ENCODE data around the gene MDGA2.
"Not testable (repeated sequence)": the region's sequence is repeated elsewhere in the genome, so short reads cannot be mapped to it uniquely, and the experiment has no call there.

Gene MDGA2

DNA sequence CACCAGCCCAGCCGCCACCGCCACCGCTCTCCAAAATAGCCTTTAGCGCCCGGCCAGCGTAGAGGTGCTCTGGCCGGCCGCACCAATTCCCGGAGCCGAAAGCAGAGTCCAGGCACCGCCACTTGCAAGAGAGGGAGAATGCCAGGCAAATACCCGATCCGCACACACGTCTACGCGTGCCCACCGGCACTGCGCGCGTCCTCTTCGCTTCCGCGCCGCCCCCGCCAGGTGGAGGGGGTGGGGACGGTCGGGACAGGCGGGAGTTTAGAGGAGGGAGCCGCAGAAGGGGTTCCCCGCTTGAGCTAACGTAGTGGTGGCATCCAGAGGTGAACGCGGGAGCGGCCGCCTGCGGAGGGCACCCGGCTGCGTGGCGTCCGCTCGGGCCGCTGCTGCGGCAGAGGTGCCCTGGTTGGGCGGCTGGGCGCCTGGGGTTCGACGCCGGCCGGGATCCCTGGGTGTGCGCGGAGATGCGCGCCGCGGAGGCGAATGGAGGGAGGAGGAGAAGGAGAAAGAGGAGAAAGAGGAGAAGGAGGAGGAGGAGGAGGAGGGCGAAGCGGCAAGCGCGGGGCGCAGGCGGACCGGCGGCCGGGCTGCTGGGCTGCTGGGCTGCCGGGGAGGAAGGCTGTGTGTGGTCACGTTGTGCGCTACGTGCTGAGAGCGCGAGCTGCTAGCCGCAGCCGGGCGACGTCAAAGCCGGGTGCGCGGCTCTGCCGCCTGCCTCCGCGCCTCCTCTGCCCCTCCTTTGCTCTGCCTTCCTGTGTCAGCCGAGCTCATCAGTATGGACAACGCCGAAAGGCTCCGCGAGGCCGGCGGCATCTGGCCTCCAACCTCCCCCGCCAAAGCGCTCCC, at the start of gene MDGA2:
Gene MDGA2, minus strand, starts transcription at position 140 of the 849 bp plus-strand sequence.
- no peak for DNase-seq

DNA sequence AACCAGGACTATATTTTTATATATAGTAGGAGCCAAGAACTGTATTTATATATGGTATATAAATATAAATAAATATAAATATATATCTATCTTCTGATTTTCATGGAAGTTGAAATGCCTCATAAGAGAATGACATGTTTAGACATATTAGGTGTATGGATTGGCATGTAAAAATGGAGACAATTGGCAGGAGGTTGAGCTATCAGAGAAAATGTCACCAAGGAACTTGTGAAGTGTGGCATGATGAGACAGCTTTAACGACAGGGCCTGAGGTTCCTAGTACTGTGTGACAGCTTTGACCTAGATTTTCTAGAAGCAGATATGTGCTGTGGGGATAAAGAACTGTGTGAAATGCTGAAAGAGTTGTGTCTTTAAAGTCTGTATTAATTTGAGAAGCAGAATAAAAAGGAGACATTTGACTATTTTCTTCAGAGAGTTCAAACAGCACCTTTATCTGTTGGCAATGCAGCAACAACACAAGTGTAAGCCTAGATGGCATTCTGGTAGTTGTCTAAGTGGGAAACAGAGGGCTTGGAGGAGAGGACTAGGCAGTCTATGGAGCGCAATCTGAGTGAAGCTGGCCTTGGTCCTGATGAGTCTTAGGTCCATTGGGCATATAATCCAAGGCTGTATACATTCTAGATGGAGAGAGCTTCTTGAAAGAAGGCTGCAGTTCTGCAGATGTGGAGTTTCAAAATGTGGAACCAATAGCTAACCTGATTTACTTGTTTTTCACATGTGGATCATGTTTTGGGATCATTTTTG, 47.7 kb upstream of the MDGA2 start:
- no peak for DNase-seq

DNA sequence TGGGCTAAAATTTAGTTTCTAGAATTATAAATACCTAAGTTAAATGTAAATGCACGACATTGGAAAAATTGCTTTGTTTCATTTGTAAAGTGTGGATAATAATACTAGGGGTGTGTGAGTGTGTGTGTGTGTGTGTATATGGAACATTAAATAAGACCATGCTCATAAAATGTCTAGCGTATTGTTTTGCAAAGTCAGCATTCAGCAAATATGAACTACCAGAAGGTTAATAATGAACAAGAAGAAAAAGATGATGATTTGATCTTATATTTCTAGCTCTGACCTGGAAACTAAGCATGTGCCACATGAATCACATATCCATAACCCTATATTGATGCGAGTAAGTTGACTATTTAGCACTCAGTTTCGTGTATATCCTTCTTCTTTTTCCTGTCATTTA, 44.9 kb upstream of the MDGA2 start:
- DNase-seq = no peak

DNA sequence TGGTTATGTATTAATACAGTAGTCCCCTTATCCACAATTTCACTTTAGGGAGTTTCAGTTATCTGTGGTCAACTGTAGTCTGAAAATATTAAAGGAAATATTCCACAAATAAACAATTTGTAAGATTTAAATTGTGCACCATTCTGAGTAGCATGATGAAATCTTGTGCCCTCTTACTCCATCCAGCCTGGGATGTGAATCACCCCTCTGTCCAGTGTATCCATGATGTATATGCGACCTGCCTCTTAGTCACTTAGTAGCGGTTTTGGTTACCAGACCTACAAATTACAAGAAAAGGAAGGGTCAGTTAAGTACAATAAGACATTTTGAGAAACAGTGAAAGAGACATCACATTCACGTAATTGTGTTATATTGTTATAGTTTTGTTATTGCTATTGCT, 39.9 kb upstream of the MDGA2 start:
- no peak for DNase-seq

DNA sequence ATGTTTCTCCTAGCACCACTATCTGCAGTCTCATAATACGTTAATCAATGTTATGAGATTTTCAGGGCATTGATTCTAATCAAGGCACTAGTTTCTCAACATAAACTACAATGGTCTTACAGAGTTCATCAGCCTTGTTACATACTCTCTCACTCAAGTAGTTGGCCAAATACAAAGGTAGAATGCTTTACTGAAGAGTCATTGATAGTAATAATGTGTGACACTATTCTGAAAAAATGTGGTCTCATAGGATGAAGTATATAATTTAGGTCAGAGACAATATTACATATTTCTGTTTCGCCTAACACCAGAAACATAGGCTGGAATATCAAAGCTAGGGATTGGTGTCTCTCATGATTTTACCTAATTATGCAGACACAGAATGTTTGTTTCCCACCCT, 35.2 kb upstream of the MDGA2 start:
- no peak for DNase-seq

DNA sequence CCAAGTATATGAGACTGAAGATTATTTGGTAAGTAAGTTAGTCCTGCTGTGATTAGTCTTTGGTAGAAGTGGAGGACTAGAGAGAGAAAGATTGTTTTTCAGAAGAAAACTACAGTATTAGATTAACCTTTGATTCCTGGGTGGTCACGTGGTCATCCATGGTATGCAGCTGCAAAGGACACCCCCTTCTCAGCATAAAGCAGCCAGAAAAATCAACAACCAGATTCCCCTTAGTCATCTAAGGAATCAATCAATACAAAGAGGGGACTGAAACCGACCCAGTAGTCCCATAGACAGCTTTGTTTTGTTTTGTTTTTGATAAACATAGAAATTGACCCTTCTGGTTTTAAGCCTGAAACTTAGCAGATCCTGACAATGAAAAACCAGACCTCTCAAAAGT, 30.3 kb upstream of the MDGA2 start:
- no peak for DNase-seq

DNA sequence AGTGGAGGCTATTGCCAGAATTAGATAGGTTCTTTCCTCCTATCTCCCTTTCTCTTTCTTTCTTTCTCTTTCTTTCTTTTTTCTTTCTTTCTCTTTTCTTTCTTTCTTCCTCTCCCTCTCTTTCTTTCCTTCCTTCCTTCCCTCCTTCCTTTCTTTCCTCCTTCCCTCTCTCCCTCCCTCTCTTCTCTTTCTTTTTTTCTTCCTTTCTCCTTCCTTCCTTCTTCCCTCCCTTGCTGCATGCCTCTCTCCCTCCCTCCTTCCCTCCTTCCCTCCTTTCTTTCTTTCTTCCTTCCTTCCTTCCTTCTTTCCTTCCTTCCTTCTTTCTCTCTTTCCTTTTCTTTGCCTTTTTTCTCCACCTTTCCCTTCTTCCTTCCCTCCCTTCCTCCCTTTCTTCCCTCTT, 16.4 kb upstream of the MDGA2 start:
- DNase-seq = no peak

DNA sequence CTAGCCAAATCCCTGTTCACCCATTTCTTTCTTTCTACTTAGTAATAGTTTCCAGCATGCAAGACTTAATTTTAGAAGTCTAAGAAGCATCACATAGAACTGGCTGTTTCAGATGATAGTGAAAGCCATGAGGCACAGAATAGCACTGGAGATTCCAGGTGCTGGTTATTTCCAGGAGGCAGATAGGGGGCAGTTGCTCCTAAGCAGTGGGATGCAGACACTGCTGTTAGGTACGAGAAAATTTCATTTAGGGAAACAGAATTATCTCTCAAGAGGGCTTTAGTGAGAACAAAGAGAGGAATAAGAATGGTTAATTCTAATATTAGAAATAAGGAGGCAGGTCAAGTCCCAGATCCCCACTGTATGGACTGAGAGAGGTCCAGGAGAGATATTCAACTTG, 3.6 kb upstream of the MDGA2 start:
- DNase-seq = no peak

DNA sequence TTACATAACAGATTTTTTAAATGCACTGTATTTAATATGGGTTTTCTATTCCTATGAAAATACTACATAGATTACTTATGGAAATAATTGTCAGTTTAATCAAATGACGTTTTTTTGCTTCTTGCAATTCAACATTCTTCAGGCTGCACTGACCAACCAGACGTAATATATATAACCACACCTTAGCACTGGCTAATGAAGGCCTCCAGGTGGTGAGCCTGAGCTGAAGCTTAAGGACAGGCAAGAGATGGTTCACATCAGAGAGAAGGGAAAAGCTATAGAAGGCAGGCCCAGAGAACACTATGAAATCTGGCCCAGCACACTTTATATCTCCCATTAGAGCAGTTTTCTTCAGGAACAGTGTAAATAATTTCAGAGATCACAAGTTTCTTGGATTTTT, 2.8 kb upstream of the MDGA2 start:
- no peak for DNase-seq

DNA sequence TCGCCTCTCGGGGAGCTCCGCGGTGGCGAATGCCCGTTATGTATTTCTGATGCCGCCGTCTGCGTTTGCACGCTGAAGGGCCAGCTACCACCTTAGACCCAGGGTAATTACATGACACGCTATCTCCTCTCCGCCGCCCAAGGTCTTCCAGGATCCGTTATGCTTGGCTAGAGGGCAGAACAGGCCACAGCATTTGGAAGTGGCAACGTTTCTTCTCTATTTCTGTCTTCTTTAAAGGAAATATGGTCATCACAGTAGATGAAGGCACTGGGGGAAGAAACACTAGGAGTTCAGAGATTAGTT, 861 bp upstream of the MDGA2 start:
- no peak for DNase-seq

DNA sequence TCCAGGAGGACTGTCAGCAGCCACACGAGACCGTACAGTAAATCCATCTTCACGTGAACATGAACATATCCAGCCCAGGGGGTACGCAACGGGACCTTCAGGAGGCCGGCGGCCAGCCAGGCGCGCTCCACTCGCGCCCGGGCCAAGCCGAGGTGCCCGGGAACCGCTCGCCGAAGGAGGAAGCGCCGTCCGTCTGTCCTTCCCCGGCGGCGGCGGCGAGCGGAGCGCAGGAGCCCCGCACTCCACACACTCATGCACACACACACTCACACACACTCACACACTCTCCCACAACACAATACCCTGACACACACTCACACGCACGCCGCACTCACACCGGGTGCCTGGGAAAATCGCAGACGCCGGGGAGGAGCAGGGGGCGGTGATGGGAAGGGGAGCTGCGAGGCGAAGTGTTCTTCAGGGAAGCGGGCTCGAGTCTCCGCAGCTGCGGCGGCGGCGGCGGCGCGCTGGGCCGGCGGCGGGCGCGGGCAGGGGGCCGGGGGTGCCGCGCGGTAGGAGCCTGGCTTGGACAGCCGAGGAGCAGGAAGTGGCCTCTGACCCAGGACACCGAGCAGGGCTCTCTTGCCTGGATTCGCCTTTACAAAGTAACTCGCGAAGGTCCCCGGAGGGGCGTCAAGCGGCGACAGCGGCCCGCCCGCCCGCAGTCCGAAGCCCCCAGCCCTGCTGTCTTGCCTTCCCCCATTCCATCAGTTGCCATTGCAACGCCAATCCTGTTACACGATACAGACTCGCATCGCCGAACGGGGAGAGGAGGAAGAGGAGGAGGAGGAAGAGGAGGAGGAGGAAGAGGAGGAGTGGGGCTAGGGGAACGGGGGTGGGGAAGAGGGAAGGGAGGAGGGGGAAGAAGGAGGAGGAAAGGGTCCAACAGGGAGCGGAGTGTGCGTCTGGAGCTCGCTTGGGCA, 601 bp downstream of the MDGA2 start:
- no peak for DNase-seq

DNA sequence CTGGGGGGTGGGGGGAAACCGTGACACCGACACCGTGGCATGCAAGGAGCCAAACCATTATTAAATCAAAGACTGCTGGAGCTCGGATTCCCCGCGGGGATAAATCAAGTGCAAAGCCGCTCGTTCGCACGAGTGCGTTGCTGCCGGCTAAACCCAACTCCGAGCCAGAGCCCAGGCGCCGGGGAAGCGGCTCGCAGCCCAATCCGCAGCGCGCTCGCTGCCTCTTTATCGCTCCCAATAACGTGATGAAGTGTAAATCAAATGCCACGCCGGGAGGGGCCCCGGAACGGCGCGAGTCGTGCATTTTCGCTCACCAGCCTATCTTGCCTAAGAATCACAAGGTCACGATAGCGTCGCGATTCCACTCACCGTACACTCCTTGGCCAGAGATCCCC, 1.3 kb downstream of the MDGA2 start:
- DNase-seq = no peak

DNA sequence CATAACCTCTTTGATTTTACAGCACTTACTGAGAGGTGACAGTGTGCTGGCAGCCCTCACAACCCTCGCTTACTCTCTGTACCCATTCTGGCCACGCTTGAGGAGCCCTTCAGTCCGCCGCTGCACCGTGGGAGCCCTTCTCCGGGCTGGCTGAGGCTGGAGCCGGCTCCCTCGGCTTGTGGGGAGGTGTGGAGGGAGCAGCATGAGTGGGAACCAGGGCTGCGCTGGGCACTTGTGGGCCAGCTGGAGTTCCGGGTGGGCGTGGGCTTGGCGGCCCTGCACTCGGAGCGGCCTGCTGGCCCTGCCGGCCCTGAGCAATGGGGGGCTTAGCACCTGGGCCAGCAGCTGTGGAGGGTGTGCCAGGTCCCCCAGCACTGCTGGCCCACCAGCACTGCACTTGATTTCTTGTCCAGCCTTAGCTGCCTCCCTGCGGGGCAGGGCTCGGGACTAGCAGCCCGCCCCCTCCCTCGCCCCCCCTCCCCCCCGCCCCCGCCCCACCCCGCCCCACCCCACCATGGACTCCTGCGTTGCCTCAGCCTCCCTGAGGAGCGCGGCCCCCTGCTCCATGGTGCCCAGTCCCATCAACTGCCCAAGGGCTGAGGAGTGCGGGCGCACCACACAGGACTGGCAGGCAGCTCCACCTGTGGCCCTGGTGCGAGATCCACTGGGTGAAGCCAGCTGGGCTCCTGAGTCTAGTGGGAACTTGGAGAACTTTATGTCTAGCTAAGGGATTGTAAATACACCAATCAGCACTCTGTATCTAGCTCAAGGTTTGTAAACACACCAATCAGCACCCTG, 9.9 kb downstream of the MDGA2 start:
- DNase-seq = no peak

DNA sequence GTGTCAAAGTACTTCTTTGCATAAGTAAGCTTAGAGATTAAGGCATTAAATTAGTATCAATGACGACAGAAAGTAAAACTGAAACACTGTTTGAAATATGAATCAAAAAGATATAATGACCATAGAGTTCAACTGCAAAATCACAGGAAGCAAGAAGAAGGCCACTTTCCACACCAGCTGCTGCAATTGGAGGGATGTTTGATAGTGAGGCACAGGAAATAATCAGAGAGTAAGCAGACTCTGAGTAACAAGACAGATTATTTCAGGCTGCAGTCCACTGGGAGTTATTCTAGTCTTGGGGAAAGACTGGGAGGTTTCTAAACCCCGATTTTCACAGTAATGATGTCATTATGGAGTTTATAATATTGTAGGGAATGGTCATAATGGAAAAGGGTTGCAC, 12.9 kb downstream of the MDGA2 start:
- no peak for DNase-seq

DNA sequence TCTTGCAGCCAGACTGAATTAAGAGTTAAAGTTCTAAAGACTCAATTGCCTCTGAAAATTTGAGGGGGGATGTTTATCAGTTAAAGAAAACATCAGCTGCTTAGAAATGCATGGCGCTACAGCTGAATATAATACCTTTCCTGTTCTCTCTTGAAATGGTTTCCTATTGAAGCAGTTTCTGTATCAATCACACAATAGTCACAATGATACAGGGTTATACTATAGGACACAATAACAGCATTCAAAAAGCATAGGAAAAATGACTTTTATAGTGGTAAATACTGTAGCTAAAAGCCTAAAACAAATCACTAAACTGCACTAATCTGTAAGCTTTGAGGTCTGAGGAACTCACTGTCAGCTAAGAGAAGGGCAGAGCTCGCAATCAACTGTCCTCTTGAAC, 15.2 kb downstream of the MDGA2 start:
- DNase-seq = no peak

DNA sequence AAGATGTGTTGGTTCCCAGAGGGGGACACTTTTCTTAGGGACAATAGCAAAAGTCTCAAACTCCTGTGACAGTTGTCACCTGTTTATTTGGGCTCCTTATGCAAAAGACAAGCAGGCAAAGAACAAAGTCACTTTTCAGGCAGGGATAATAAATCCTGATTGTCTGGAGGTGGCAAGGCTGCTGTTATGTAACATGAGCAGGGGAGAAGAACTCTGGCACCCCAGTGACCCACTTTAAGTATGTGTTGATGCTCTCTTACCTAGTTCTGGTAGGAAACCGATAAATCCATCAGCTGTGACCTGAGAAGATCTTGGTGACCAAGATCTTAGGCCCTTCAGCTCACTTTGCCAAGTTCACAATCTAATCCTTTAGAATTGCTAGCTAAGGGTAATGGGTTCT, 17.4 kb downstream of the MDGA2 start:
- no peak for DNase-seq

DNA sequence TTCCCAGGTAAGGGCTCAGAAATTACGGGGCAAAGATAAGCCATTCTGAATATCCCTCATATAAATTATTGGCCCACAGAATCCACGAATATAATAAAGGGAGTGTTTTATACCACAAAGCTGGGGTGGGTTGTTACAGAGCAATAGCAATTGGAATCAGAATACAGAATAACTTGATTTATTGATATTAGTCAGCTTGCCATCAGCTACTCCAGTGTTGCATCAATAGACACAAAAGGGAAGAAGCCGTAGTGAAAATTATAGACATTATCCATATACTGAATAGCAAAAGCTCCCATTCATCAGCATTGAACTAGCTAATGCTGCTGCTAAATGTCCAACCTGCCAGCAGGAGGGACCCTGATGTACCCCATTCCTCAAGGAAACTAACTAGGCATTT, 18.3 kb downstream of the MDGA2 start:
- DNase-seq = no peak

DNA sequence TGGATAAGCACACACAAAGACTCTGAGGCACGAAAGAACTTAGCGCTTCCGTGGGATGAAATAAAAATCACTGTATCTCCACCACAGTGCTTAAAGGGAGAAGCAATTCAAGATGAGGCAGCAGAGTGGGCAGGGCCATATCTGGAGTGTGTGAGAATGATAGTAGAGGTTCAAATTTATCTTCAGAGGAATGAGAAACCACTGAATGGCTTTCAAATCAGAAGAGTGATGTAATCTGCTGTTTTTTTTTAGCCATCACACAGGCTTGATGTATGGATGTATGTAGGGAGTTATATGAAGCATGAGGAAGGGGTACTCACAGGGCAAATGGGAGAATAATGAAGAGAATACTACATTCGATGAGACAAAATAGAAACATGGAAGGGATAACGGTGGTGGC, 24.1 kb downstream of the MDGA2 start:
- no peak for DNase-seq

DNA sequence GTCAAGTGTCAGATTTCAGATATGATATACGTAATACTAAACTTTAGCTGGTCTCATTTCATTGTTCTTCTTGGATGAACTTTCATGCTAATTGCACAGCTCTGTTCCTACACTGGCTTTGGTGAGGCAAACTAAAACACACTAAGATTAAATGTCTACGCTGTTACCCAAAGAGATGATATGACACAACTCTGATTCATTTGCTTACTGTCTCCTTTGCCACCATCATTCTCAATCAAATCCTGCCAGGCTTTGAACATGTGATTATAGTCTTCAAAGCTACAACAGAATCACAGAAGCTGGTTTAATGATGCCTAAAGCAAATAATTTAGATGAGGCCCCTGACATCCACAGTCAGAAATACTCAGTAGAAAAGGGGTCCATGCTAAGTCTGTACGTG, 37.7 kb downstream of the MDGA2 start:
- DNase-seq = no peak

DNA sequence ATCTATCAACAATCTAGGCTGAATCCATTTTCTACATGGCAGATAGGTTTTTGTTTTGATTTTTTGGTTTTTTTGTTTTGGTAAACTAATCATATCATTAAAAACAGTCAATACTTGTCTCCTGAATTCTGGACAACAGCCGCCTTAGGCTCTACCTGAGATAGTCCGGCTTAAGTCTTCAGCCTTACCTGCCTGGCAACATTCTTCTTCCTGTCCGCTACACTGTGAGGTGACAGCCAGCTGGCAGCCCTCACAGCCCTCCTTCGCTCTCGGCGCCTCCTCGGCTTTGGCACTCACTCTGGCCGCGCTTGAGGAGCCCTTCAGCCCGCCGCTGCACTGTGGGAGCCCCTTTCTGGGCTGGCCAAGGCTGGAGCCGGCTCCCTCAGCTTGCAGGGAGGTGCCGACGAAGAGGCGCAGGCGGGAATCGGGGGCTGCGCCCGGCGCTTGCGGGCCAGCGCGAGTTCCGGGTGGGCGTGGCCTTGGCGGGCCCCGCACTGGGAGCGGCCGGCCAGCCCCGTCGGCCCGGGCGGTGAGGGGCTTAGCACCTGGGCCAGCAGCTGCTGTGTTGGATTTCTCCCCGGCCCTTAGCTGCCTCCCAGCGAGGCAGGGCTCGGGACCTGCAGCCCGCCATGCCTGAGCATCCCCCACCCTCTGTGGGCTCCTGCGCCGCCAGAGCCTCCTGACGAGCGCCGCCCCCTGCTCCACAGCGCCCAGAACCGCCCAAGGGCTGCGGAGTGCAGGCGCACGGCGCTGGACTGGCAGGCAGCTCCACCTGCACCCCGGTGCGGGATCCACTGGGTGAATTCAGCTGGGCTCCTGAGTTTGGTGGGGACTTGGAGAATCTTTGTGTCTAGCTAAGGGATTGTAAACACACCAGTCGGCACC, 49.0 kb downstream of the MDGA2 start:
- no peak for DNase-seq

DNA sequence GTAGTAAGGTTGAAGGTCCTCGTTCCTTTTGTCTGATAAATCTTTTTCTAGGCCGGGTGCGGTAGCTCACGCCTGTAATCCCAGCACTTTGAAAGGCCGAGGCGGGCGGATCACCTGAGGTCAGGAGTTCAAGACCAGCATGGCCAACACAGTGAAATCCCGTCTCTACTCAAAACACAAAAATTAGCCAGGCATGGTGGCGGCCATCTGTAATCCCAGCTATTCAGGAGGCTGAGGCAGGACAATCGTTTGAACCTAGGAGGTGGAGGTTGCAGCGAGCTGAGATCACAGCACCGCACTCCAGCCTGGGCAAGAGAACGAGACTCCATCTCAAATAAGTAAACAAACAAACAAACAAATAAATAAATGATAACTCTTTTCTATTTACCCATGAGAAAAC, 51.3 kb downstream of the MDGA2 start:
- not testable (repeated sequence) for DNase-seq

DNA sequence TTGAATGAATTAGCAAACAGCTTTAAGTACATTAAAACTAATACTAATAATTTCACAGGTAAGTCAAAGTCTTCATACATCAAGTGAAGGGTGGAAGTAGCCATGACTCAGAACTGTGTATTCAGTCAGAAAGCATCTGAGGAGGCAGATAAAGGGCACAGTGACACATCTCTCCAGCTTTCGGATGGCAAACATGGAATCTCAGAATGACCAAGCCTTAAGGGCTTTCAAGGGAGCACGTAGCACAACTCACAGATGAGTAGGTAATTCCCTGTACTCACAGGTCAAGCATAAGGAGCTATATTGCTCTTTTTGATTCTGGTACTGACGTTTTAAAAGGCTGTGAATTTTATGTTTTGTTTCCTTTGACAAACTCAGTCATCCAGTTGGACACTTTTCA, 56.0 kb downstream of the MDGA2 start:
- no peak for DNase-seq
